22Rv1 (cell line): ENCODE results near the gene FKBP5.
A peak's percentile ranks its signal among the peaks of the same experiment; 100 is the strongest.

Experiments used
- H3K27ac ChIP-seq: fragments of 450-650 bp; 2 replicates; pipeline ENCODE4 v1.5.1; 2017
- ZFX ChIP-seq: fragments of 450-650 bp; IDR thresholded peaks from 2 replicates; pipeline ENCODE4 v1.6.1; 2017; ENCODE audit warnings: antibody characterized with exemption, borderline replicate concordance
- TF ChIP-seq, protein P1 (sequence below): fragments of 450-650 bp; IDR thresholded peaks from 2 replicates; pipeline ENCODE4 v1.5.1; 2017; ENCODE audit warnings: mild to moderate bottlenecking

FKBP5 gene

GRCh38 chr6:35694462-35694861 lies 5.7 kb upstream of the FKBP5 start:
- H3K27ac ChIP-seq = no peak overlapping the region
- TF ChIP-seq ZFX = no peak
- TF ChIP-seq, protein P1, sequence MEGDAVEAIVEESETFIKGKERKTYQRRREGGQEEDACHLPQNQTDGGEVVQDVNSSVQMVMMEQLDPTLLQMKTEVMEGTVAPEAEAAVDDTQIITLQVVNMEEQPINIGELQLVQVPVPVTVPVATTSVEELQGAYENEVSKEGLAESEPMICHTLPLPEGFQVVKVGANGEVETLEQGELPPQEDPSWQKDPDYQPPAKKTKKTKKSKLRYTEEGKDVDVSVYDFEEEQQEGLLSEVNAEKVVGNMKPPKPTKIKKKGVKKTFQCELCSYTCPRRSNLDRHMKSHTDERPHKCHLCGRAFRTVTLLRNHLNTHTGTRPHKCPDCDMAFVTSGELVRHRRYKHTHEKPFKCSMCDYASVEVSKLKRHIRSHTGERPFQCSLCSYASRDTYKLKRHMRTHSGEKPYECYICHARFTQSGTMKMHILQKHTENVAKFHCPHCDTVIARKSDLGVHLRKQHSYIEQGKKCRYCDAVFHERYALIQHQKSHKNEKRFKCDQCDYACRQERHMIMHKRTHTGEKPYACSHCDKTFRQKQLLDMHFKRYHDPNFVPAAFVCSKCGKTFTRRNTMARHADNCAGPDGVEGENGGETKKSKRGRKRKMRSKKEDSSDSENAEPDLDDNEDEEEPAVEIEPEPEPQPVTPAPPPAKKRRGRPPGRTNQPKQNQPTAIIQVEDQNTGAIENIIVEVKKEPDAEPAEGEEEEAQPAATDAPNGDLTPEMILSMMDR = no peak

- peak overlapping the region; percentile 48 for H3K27ac ChIP-seq
- TF ChIP-seq, protein P1 = no peak
- no peak for TF ChIP-seq ZFX
These were observed 2.5 kb upstream of the FKBP5 start for GRCh38 chr6:35691027-35691824.

GRCh38 chr6:35690484-35690883 lies 1.8 kb upstream of the FKBP5 start:
- TF ChIP-seq, protein P1 = no peak
- no peak for TF ChIP-seq ZFX

GRCh38 chr6:35690006-35690405 lies 1.3 kb upstream of the FKBP5 start:
- peak overlapping the region; percentile 93 for H3K27ac ChIP-seq

More at GRCh38 chr6:35690484-35690883, 1.8 kb upstream of the FKBP5 start:
- no peak overlapping the region for H3K27ac ChIP-seq

- H3K27ac ChIP-seq = peak overlapping the region; percentile 93
- TF ChIP-seq, protein P1 = 0 out of 2 replicates have a peak, but pooled peaks have one; percentile 9
- no peak for TF ChIP-seq ZFX
These were observed 784 bp downstream of the FKBP5 start for GRCh38 chr6:35687658-35688604.

DNA sequence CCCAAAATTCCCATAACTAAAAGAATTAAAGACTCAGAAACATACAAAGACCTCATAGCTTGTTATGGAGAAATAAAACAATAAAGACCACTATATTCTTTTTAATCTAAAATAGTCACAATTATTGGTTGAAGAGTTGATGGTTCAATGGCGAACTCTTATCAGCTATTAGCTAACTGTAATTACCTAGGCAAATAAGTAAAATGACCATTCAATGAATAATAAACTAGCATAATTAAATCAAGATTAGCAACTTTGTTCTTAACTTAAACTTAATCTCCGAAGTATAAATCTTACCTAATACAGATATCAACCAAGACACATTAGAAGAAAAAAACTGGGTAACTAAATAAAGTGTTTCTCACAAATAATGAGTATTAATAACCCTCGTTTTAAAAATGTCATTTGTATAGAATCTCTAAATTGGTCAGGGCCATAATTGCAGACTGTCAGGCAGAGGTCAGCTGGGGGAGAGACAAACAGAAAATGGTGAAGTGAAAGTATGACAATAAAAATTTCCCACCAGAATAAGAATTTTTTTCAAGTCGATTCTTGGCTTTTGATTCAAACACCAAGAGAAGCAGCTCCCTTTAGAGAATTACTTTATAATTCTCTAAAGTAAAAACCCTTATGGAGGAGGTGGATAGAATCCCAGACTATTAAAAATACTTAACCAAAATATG lies 1.7 kb downstream of the FKBP5 start:
- H3K27ac ChIP-seq = peak overlapping the region; percentile 93
- TF ChIP-seq, protein P1 = no peak
- TF ChIP-seq ZFX = no peak

- no peak for TF ChIP-seq ZFX
- TF ChIP-seq, protein P1 = no peak
- H3K27ac ChIP-seq = peak overlapping the region; percentile 93
These were observed 2.3 kb downstream of the FKBP5 start for GRCh38 chr6:35686436-35686835.
